ENCODE results near the gene SLC25A47. TPM values are rescaled to one million over a fixed set of nuclear protein-coding genes. Genes with fewer than 3 reads are reported as not detected.
A peak's percentile ranks its signal among the peaks of the same experiment; 100 is the strongest.

The SLC25A47 gene
- total RNA-seq (under 1 TPM in 1 of 5 donors, not detected in 4; 0.16 TPM), total RNA-seq (0 to 0.19 (median 0) reads per million in 29 experiments)
- total RNA-seq (2013) = not detected

GRCh38 chr14:100323121-100323941, at the start of gene SLC25A47:
TSS of gene SLC25A47 (plus strand) at chr14:100323339. CDS start at chr14:100323415, 76 bp downstream.
- CTCF ChIA-PET = no interaction called here
- Mint-ChIP-seq H3K4me1 (peaks cover 0 to 3% (median 0%) of the 10 kb centered on the region in 3 donors), H3K36me3 (no peaks in the 10 kb centered on the region), H3K9me3 (no peaks in the 10 kb centered on the region), H3K4me3 (no peak within 1 kb of the TSS), H3K27ac (no peak within 1 kb of the TSS), H3K27me3 (no peaks in the 10 kb centered on the region)
- POLR2A ChIA-PET = no interaction called here
- Histone ChIP-seq H3K4me1 (ENCODE audit: control insufficient read depth in 1 of 2, extremely low read depth in 1 of 2, insufficient read depth in 2 of 2, low read length in 2 of 2) (peaks cover 0 to 3% of the 10 kb centered on the region in 2 experiments), H3K4me3 (ENCODE audit: control insufficient read depth in 1 of 2, extremely low read depth in 1 of 2, low read length in 1 of 2) (no peak within 1 kb of the TSS), H3K27me3 (replicated peaks in 1 of 2; ENCODE audit: control insufficient read depth in 2 of 2, extremely low read depth in 1 of 2, insufficient read depth in 2 of 2, low read length in 1 of 2) (peaks cover 0 to 5% of the 10 kb centered on the region in 2 experiments), H3K27ac (ENCODE audit: low read length) (no peak within 1 kb of the TSS), H3K9me3 (no peaks in the 10 kb centered on the region), H3K36me3 (ENCODE audit: control insufficient read depth in 2 of 2, extremely low read depth in 1 of 2, insufficient read depth in 1 of 2, low read length in 1 of 2) (no peaks in the 10 kb centered on the region)
- WGBS (ENCODE audit: insufficient coverage) = 92% methylated on average over 13 of the region's 16 CpGs
- DNase-seq (no peak), ATAC-seq (replicated peaks in 1 of 4) (no peak)

DNA sequence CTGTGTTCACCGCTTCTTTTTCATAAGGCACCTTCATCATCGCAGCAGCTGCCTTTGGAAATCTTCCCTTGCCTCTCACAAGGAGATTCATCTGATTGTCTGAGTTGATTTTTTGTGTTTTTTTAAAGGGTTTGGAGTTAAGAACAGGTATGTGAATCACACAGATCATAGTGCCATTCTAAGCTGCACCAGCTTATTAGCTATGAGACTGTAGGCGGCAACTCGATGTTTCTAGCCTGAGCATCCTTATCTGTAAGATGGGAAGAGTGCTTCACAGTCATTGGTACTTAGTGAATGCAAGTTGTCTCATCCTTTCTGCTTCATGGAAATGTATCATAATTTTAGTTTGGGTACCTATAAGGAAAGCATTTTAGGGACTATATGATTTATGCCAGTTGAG, 48.9 kb upstream of the SLC25A47 start:
- CTCF ChIA-PET = interaction anchor here in 1 of 2 donors (1.6 kb wide), 1 partner anchor 15 kb away, joined by 3 read pairs; no protein-coding TSS in a partner anchor
- H3K4me1 Mint-ChIP-seq = peaks cover 38 to 71% (median 69%) of the 10 kb centered on the region in 3 donors
- Histone ChIP-seq H3K36me3 (ENCODE audit: control insufficient read depth in 2 of 2, extremely low read depth in 1 of 2, insufficient read depth in 1 of 2, low read length in 1 of 2) (peaks cover 0 to 23% of the 10 kb centered on the region in 2 donors), H3K4me1 (ENCODE audit: control insufficient read depth in 1 of 2, extremely low read depth in 1 of 2, insufficient read depth in 2 of 2, low read length in 2 of 2) (peaks cover 4 to 15% of the 10 kb centered on the region in 2 experiments), H3K27me3 (replicated peaks in 1 of 2; ENCODE audit: control insufficient read depth in 2 of 2, extremely low read depth in 1 of 2, insufficient read depth in 2 of 2, low read length in 1 of 2) (no peaks in the 10 kb centered on the region), H3K27ac (ENCODE audit: low read length) (no peak overlapping the region), H3K9me3 (no peaks in the 10 kb centered on the region), H3K4me3 (ENCODE audit: control insufficient read depth in 1 of 2, extremely low read depth in 1 of 2, low read length in 1 of 2) (no peak overlapping the region)
- no peak overlapping the region for H3K4me3 Mint-ChIP-seq
- ATAC-seq (replicated peaks in 1 of 4) (no peak), DNase-seq (no peak)
- no peaks in the 10 kb centered on the region for H3K27me3 Mint-ChIP-seq
- POLR2A ChIA-PET = no interaction called here
- H3K36me3 Mint-ChIP-seq = peaks cover 22% of the 10 kb centered on the region
- no peaks in the 10 kb centered on the region for H3K9me3 Mint-ChIP-seq
- WGBS (ENCODE audit: insufficient coverage) = no CpG with 5 or more reads among the region's 4 CpGs
- H3K27ac Mint-ChIP-seq = peak overlapping the region; percentile 70 to 71

DNA sequence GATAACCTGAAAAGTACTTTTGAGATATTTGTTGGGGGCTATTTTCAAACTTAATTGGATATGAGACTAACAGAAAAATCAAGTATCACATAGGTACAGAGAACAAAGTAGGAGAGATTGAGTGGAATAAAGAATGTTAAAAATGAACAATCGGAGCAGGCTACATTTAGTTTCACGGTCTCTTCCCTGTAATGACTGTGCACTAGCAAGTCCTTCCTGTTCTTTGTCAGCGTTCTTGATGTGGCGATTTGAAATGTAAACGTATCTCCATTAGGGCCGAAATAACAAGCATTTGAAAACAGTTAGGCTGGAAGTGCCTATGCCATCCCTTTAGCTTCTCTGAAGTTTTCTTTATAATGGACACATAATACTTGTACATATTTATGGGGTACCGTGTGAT, 47.9 kb upstream of the SLC25A47 start:
- ATAC-seq (replicated peaks in 1 of 4) (no peak), DNase-seq (no peak)
- Mint-ChIP-seq H3K27ac (peak overlapping the region; percentile 70 to 71), H3K4me1 (peaks cover 41 to 70% (median 70%) of the 10 kb centered on the region in 3 donors), H3K9me3 (no peaks in the 10 kb centered on the region), H3K27me3 (no peaks in the 10 kb centered on the region), H3K36me3 (peaks cover 22% of the 10 kb centered on the region), H3K4me3 (no peak overlapping the region)
- WGBS (ENCODE audit: insufficient coverage) = 26% methylated on average over 5 of the region's 7 CpGs
- no peak overlapping the region for H3K27ac ChIP-seq (ENCODE audit: low read length)
- ChIA-PET POLR2A (no interaction called here), CTCF (no interaction called here)
- no peaks in the 10 kb centered on the region for H3K9me3 ChIP-seq
- no peak overlapping the region for H3K4me3 ChIP-seq (ENCODE audit: control insufficient read depth in 1 of 2, extremely low read depth in 1 of 2, low read length in 1 of 2)
- peaks cover 4 to 18% of the 10 kb centered on the region in 2 experiments for H3K4me1 ChIP-seq (ENCODE audit: control insufficient read depth in 1 of 2, extremely low read depth in 1 of 2, insufficient read depth in 2 of 2, low read length in 2 of 2)
- H3K27me3 ChIP-seq (replicated peaks in 1 of 2; ENCODE audit: control insufficient read depth in 2 of 2, extremely low read depth in 1 of 2, insufficient read depth in 2 of 2, low read length in 1 of 2) = no peaks in the 10 kb centered on the region
- peaks cover 0 to 29% of the 10 kb centered on the region in 2 donors for H3K36me3 ChIP-seq (ENCODE audit: control insufficient read depth in 2 of 2, extremely low read depth in 1 of 2, insufficient read depth in 1 of 2, low read length in 1 of 2)

- WGBS (ENCODE audit: insufficient coverage) = 73% methylated on average over 7 of the region's 8 CpGs
- no peak overlapping the region for H3K27ac ChIP-seq (ENCODE audit: low read length)
These were observed 44.4 kb upstream of the SLC25A47 start for GRCh38 chr14:100278702-100279101.

DNA sequence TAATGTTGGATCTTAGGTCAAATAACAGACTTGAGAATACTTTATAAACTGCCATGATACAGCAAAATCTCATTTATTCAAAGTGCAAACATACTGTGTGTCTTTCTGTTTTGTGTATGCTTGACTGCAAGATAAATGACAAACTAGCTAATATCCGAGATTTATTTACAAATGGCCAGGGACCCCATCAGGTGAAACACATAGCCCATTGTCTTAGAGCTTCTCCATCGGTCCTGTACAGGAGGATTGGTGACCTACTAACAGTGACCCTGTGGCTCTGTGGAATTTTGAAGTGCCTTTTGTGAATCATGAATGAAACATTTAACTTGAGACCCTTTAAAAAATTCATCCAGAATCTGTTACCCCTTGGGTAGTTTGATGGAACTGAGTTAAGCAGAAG, 44.0 kb upstream of the SLC25A47 start:
- Histone ChIP-seq H3K27ac (ENCODE audit: low read length) (no peak overlapping the region), H3K27me3 (replicated peaks in 1 of 2; ENCODE audit: control insufficient read depth in 2 of 2, extremely low read depth in 1 of 2, insufficient read depth in 2 of 2, low read length in 1 of 2) (no peaks in the 10 kb centered on the region), H3K36me3 (ENCODE audit: control insufficient read depth in 2 of 2, extremely low read depth in 1 of 2, insufficient read depth in 1 of 2, low read length in 1 of 2) (peaks cover 0 to 37% of the 10 kb centered on the region in 2 donors), H3K9me3 (no peaks in the 10 kb centered on the region), H3K4me3 (ENCODE audit: control insufficient read depth in 1 of 2, extremely low read depth in 1 of 2, low read length in 1 of 2) (no peak overlapping the region), H3K4me1 (ENCODE audit: control insufficient read depth in 1 of 2, extremely low read depth in 1 of 2, insufficient read depth in 2 of 2, low read length in 2 of 2) (peaks cover 4 to 9% of the 10 kb centered on the region in 2 experiments)
- Mint-ChIP-seq H3K27ac (peak overlapping the region; percentile 47 to 61), H3K4me3 (no peak overlapping the region), H3K27me3 (no peaks in the 10 kb centered on the region), H3K9me3 (no peaks in the 10 kb centered on the region), H3K36me3 (peaks cover 26% of the 10 kb centered on the region), H3K4me1 (peaks cover 35 to 52% (median 47%) of the 10 kb centered on the region in 3 donors)
- 100% methylated on average over 1 of the region's 2 CpGs for WGBS (ENCODE audit: insufficient coverage)
- DNase-seq (no peak), ATAC-seq (replicated peaks in 1 of 4) (no peak)
- POLR2A ChIA-PET = no interaction called here
- CTCF ChIA-PET = interaction anchor here in 1 of 2 donors (0.6 kb wide), 1 partner anchor 43 kb away, joined by 3 read pairs; no protein-coding TSS in a partner anchor

More at GRCh38 chr14:100278702-100279101, 44.4 kb upstream of the SLC25A47 start:
- Mint-ChIP-seq H3K9me3 (no peaks in the 10 kb centered on the region), H3K4me1 (peaks cover 37 to 54% (median 49%) of the 10 kb centered on the region in 3 donors), H3K27me3 (no peaks in the 10 kb centered on the region), H3K4me3 (no peak overlapping the region), H3K36me3 (peaks cover 26% of the 10 kb centered on the region), H3K27ac (peak overlapping the region; percentile 47 to 61)
- peaks cover 4 to 9% of the 10 kb centered on the region in 2 experiments for H3K4me1 ChIP-seq (ENCODE audit: control insufficient read depth in 1 of 2, extremely low read depth in 1 of 2, insufficient read depth in 2 of 2, low read length in 2 of 2)
- H3K4me3 ChIP-seq (ENCODE audit: control insufficient read depth in 1 of 2, extremely low read depth in 1 of 2, low read length in 1 of 2) = no peak overlapping the region
- H3K9me3 ChIP-seq = no peaks in the 10 kb centered on the region
- ChIA-PET CTCF (no interaction called here), POLR2A (no interaction called here)
- DNase-seq (peak in 1 of 35 experiments; percentile 19), ATAC-seq (replicated peaks in 1 of 4) (no peak)
- no peaks in the 10 kb centered on the region for H3K27me3 ChIP-seq (replicated peaks in 1 of 2; ENCODE audit: control insufficient read depth in 2 of 2, extremely low read depth in 1 of 2, insufficient read depth in 2 of 2, low read length in 1 of 2)
- H3K36me3 ChIP-seq (ENCODE audit: control insufficient read depth in 2 of 2, extremely low read depth in 1 of 2, insufficient read depth in 1 of 2, low read length in 1 of 2) = peaks cover 0 to 38% of the 10 kb centered on the region in 2 donors

GRCh38 chr14:100279563-100279962, 43.6 kb upstream of the SLC25A47 start:
- no peaks in the 10 kb centered on the region for H3K9me3 Mint-ChIP-seq
- ATAC-seq (replicated peaks in 1 of 4) (no peak), DNase-seq (no peak)
- Histone ChIP-seq H3K27ac (ENCODE audit: low read length) (no peak overlapping the region), H3K4me1 (ENCODE audit: control insufficient read depth in 1 of 2, extremely low read depth in 1 of 2, insufficient read depth in 2 of 2, low read length in 2 of 2) (peaks cover 2 to 11% of the 10 kb centered on the region in 2 experiments), H3K4me3 (ENCODE audit: control insufficient read depth in 1 of 2, extremely low read depth in 1 of 2, low read length in 1 of 2) (no peak overlapping the region), H3K9me3 (no peaks in the 10 kb centered on the region), H3K27me3 (replicated peaks in 1 of 2; ENCODE audit: control insufficient read depth in 2 of 2, extremely low read depth in 1 of 2, insufficient read depth in 2 of 2, low read length in 1 of 2) (no peaks in the 10 kb centered on the region), H3K36me3 (ENCODE audit: control insufficient read depth in 2 of 2, extremely low read depth in 1 of 2, insufficient read depth in 1 of 2, low read length in 1 of 2) (peaks cover 0 to 35% of the 10 kb centered on the region in 2 donors)
- peak overlapping the region; percentile 5 to 73 for H3K27ac Mint-ChIP-seq
- peaks cover 22% of the 10 kb centered on the region for H3K36me3 Mint-ChIP-seq
- H3K4me3 Mint-ChIP-seq = no peak overlapping the region
- POLR2A ChIA-PET = no interaction called here
- H3K27me3 Mint-ChIP-seq = no peaks in the 10 kb centered on the region
- H3K4me1 Mint-ChIP-seq = peaks cover 34 to 51% (median 46%) of the 10 kb centered on the region in 3 donors
- WGBS (ENCODE audit: insufficient coverage) = 98% methylated on average over 7 of the region's 8 CpGs
- CTCF ChIA-PET = interaction anchor here in 1 of 2 donors (0.6 kb wide), 1 partner anchor 44 kb away, joined by 3 read pairs; no protein-coding TSS in a partner anchor

Data from T-cell (primary cell).